ENCODE data around the gene TMEM132C.

The TMEM132C gene

GRCh38 chr12:128712622-128713021 lies 445.7 kb downstream of the TMEM132C start:
- DNase-seq (ENCODE audit: low read depth), result no peak

GRCh38 chr12:128715485-128715884 lies 448.5 kb downstream of the TMEM132C start:
- no peak for DNase-seq (ENCODE audit: low read depth)

- DNase-seq (ENCODE audit: low read depth), result no peak
Observed at GRCh38 chr12:128724468-128725046, 457.6 kb downstream of the TMEM132C start.

GRCh38 chr12:128726886-128727285 lies 459.9 kb downstream of the TMEM132C start:
- DNase-seq (ENCODE audit: low read depth), result no peak

- DNase-seq (ENCODE audit: low read depth), result no peak
Observed at GRCh38 chr12:128727461-128727860, 460.5 kb downstream of the TMEM132C start.

- no peak for DNase-seq (ENCODE audit: low read depth)
Observed at GRCh38 chr12:128727999-128728398, 461.0 kb downstream of the TMEM132C start.

GRCh38 chr12:128729628-128730121 lies 462.7 kb downstream of the TMEM132C start:
- no peak for DNase-seq (ENCODE audit: low read depth)

- DNase-seq (ENCODE audit: low read depth), result no peak
Observed at GRCh38 chr12:128734371-128734770, 467.4 kb downstream of the TMEM132C start.

- DNase-seq (ENCODE audit: low read depth), result no peak
Observed at GRCh38 chr12:128737292-128737966, 470.5 kb downstream of the TMEM132C start.

- no peak for DNase-seq (ENCODE audit: low read depth)
Observed at GRCh38 chr12:128743916-128744315, 476.9 kb downstream of the TMEM132C start.

GRCh38 chr12:128745772-128746689 lies 479.1 kb downstream of the TMEM132C start:
- DNase-seq (ENCODE audit: low read depth), result no peak

- DNase-seq (ENCODE audit: low read depth), result no peak
Observed at GRCh38 chr12:128747441-128747840, 480.5 kb downstream of the TMEM132C start.

GRCh38 chr12:128752386-128752785 lies 485.4 kb downstream of the TMEM132C start:
- DNase-seq (ENCODE audit: low read depth), result no peak

- no peak for DNase-seq (ENCODE audit: low read depth)
Observed at GRCh38 chr12:128753438-128753837, 486.5 kb downstream of the TMEM132C start.

- DNase-seq (ENCODE audit: low read depth), result no peak
Observed at GRCh38 chr12:128754275-128754674, 487.3 kb downstream of the TMEM132C start.

- no peak for DNase-seq (ENCODE audit: low read depth)
Observed at GRCh38 chr12:128755566-128755965, 488.6 kb downstream of the TMEM132C start.

Data from activated gamma-delta T cell treated with anti-CD3 and anti-CD28 coated beads, Interleukin-2, amount 50 U/mL, for 16 hours (primary cell).